Progenitor cell of endocrine pancreas (in vitro differentiated cells): ENCODE data around the gene GANC. TPM values are rescaled to one million over a fixed set of nuclear protein-coding genes. Genes with fewer than 3 reads are reported as not detected.

Experiments used
- DNase-seq: peaks from one replicate; pipeline ENCODE4 v3.0.0; 2021; ENCODE audit warnings: low spot score; ENCODE audit not compliant: unreplicated experiment
- H3K27ac Mint-ChIP-seq: 2 replicates; pipeline ENCODE4 v1.8.0; 2021; ENCODE audit warnings: mild to moderate bottlenecking, moderate library complexity, mixed read lengths
- H3K27me3 Mint-ChIP-seq: 2 replicates; pipeline ENCODE4 v1.8.0; 2021; ENCODE audit warnings: mixed read lengths
- H3K36me3 Mint-ChIP-seq: 2 replicates; pipeline ENCODE4 v1.8.0; 2022; ENCODE audit warnings: mixed read lengths; ENCODE audit not compliant: insufficient read depth
- H3K4me1 Mint-ChIP-seq: 2 replicates; pipeline ENCODE4 v1.8.0; 2021; ENCODE audit warnings: low read depth, mixed read lengths
- H3K4me3 Mint-ChIP-seq: 2 replicates; pipeline ENCODE4 v1.8.0; 2021; ENCODE audit warnings: low read depth, mild to moderate bottlenecking, moderate library complexity, mixed read lengths
- H3K9me3 Mint-ChIP-seq: 2 replicates; pipeline ENCODE4 v1.8.0; 2021; ENCODE audit warnings: low read depth, mixed read lengths
- CTCF ChIP-seq: fragments of 200-600 bp; sonication (generic); IDR thresholded peaks from one replicate; pipeline ENCODE4 v1.5.0; 2021; ENCODE audit warnings: antibody characterized with exemption, mild to moderate bottlenecking; ENCODE audit not compliant: unreplicated experiment
- total RNA-seq: library from RNA; stranded (reverse); gene quantifications from 2 replicates; pipeline ENCODE4 v1.2.1, GENCODE V29; 2021

Gene GANC
- total RNA-seq, 1 donor from 2014 or later, result 20.6 TPM

GRCh38 chr15:42375941-42376340 is 102.9 kb downstream of the GANC start:
- TF ChIP-seq CTCF, result no peak
- Mint-ChIP-seq H3K4me1 (no peaks in the 10 kb centered on the region), H3K36me3 (peaks cover 3% of the 10 kb centered on the region), H3K4me3 (no peak overlapping the region), H3K9me3 (peaks cover 23% of the 10 kb centered on the region), H3K27me3 (no peaks in the 10 kb centered on the region), H3K27ac (no peak overlapping the region)
- DNase-seq, result no peak

- H3K4me1 Mint-ChIP-seq, result no peaks in the 10 kb centered on the region
- H3K36me3 Mint-ChIP-seq, result peaks cover 3% of the 10 kb centered on the region
- H3K27me3 Mint-ChIP-seq, result no peaks in the 10 kb centered on the region
- H3K27ac Mint-ChIP-seq, result no peak overlapping the region
- no peak overlapping the region for H3K4me3 Mint-ChIP-seq
- no peak for DNase-seq
- TF ChIP-seq CTCF, result no peak
- H3K9me3 Mint-ChIP-seq, result peaks cover 20% of the 10 kb centered on the region
Measured at GRCh38 chr15:42378011-42378410, 105.0 kb downstream of the GANC start.

- H3K27ac Mint-ChIP-seq, result no peak overlapping the region
- H3K4me3 Mint-ChIP-seq, result no peak overlapping the region
- peaks cover under 1% of the 10 kb centered on the region for H3K9me3 Mint-ChIP-seq
- H3K4me1 Mint-ChIP-seq, result no peaks in the 10 kb centered on the region
- no peaks in the 10 kb centered on the region for H3K36me3 Mint-ChIP-seq
- peaks cover 14% of the 10 kb centered on the region for H3K27me3 Mint-ChIP-seq
- DNase-seq, result no peak
- TF ChIP-seq CTCF, result no peak
Measured at GRCh38 chr15:42384597-42384996, 111.6 kb downstream of the GANC start.

GRCh38 chr15:42385206-42385979 is 112.4 kb downstream of the GANC start:
- Mint-ChIP-seq H3K4me3 (no peak overlapping the region), H3K4me1 (no peaks in the 10 kb centered on the region), H3K27me3 (peaks cover 14% of the 10 kb centered on the region), H3K27ac (peak overlapping the region; percentile 74), H3K36me3 (no peaks in the 10 kb centered on the region), H3K9me3 (no peaks in the 10 kb centered on the region)
- TF ChIP-seq CTCF, result peak; percentile 82
- DNase-seq, result peak; percentile 38

- no peaks in the 10 kb centered on the region for H3K4me1 Mint-ChIP-seq
- H3K27me3 Mint-ChIP-seq, result peaks cover 14% of the 10 kb centered on the region
- H3K27ac Mint-ChIP-seq, result no peak overlapping the region
- no peak for DNase-seq
- no peak overlapping the region for H3K4me3 Mint-ChIP-seq
- TF ChIP-seq CTCF, result no peak
- no peaks in the 10 kb centered on the region for H3K36me3 Mint-ChIP-seq
- H3K9me3 Mint-ChIP-seq, result no peaks in the 10 kb centered on the region
Measured at GRCh38 chr15:42385980-42386700, 113.1 kb downstream of the GANC start.
